Stimulated activated CD4-positive, alpha-beta T cell treated with anti-CD3 and anti-CD28 coated beads, Interleukin-2, amount 100 ng/mL, for 48 hours (primary cell): ENCODE results near the gene MTAP.

Experiments used
- DNase-seq, 2 donors: peaks; one replicate each; pipeline ENCODE4 v3.0.0-alpha.2; 2020

The MTAP gene

GRCh38 chr9:21802418-21803000 is at the start of gene MTAP:
MTAP (plus strand) TSS chr9:21802636; CDS start chr9:21802749, 113 bp downstream.
- DNase-seq = peak; percentile 53 to 68

- no peak for DNase-seq
These were observed 48.9 kb upstream of the MTAP start for GRCh38 chr9:21753523-21753922.

- DNase-seq = no peak
These were observed 47.7 kb upstream of the MTAP start for GRCh38 chr9:21754741-21755140.

- DNase-seq = no peak
These were observed 43.9 kb upstream of the MTAP start for GRCh38 chr9:21758540-21758939.

GRCh38 chr9:21761309-21761901 is 41.0 kb upstream of the MTAP start:
- DNase-seq = peak; percentile 11 to 23

GRCh38 chr9:21762064-21762463 is 40.4 kb upstream of the MTAP start:
- no peak for DNase-seq

GRCh38 chr9:21764846-21765245 is 37.6 kb upstream of the MTAP start:
- no peak for DNase-seq

- DNase-seq = no peak
These were observed 36.3 kb upstream of the MTAP start for GRCh38 chr9:21766096-21766495.

- no peak for DNase-seq
These were observed 31.4 kb upstream of the MTAP start for GRCh38 chr9:21770871-21771560.

- no peak for DNase-seq
These were observed 24.7 kb upstream of the MTAP start for GRCh38 chr9:21777701-21778100.

- no peak for DNase-seq
These were observed 24.1 kb upstream of the MTAP start for GRCh38 chr9:21778304-21778703.

GRCh38 chr9:21779397-21779796 is 23.0 kb upstream of the MTAP start:
- no peak for DNase-seq

GRCh38 chr9:21781656-21782055 is 20.8 kb upstream of the MTAP start:
- DNase-seq = no peak

- no peak for DNase-seq
These were observed 20.2 kb upstream of the MTAP start for GRCh38 chr9:21782205-21782604.

- DNase-seq = no peak
These were observed 13.7 kb upstream of the MTAP start for GRCh38 chr9:21788752-21789151.

- no peak for DNase-seq
These were observed 12.8 kb upstream of the MTAP start for GRCh38 chr9:21789541-21790037.

- no peak for DNase-seq
These were observed 7.0 kb upstream of the MTAP start for GRCh38 chr9:21795483-21795882.

- DNase-seq = no peak
These were observed 5.7 kb upstream of the MTAP start for GRCh38 chr9:21796768-21797167.

- no peak for DNase-seq
These were observed 1.3 kb upstream of the MTAP start for GRCh38 chr9:21800931-21801682.

- DNase-seq = no peak
These were observed 586 bp upstream of the MTAP start for GRCh38 chr9:21801683-21802417.

- DNase-seq = no peak
These were observed 1.2 kb downstream of the MTAP start for GRCh38 chr9:21803649-21804048.

GRCh38 chr9:21804331-21804730 is 1.9 kb downstream of the MTAP start:
- no peak for DNase-seq

- no peak for DNase-seq
These were observed 2.4 kb downstream of the MTAP start for GRCh38 chr9:21804791-21805190.
